Fibroblast of pulmonary artery (primary cell): ENCODE measurements around the gene MBTPS1.

Experiments
- DNase-seq: peaks from one replicate; pipeline ENCODE4 v3.0.0-alpha.2; 2010; ENCODE audit warnings: low read depth
- H3K4me3 ChIP-seq: replicated peaks from 2 replicates; pipeline ENCODE4 v1.5.1; 2011; ENCODE audit warnings: low read depth, mild to moderate bottlenecking, control low read depth, low read length, moderate library complexity
- TF ChIP-seq, protein P1 (sequence below): IDR thresholded peaks from 2 replicates; pipeline ENCODE4 v1.5.1; 2011; ENCODE audit warnings: mild to moderate bottlenecking, control low read depth, low read length, inconsistent platforms; ENCODE audit errors: missing control alignments

Gene MBTPS1

GRCh38 chr16:84137769-84138357, 21.1 kb upstream of the MBTPS1 start:
- H3K4me3 ChIP-seq = no peak overlapping the region
- no peak for DNase-seq
- TF ChIP-seq, protein P1, sequence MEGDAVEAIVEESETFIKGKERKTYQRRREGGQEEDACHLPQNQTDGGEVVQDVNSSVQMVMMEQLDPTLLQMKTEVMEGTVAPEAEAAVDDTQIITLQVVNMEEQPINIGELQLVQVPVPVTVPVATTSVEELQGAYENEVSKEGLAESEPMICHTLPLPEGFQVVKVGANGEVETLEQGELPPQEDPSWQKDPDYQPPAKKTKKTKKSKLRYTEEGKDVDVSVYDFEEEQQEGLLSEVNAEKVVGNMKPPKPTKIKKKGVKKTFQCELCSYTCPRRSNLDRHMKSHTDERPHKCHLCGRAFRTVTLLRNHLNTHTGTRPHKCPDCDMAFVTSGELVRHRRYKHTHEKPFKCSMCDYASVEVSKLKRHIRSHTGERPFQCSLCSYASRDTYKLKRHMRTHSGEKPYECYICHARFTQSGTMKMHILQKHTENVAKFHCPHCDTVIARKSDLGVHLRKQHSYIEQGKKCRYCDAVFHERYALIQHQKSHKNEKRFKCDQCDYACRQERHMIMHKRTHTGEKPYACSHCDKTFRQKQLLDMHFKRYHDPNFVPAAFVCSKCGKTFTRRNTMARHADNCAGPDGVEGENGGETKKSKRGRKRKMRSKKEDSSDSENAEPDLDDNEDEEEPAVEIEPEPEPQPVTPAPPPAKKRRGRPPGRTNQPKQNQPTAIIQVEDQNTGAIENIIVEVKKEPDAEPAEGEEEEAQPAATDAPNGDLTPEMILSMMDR = no peak

DNA sequence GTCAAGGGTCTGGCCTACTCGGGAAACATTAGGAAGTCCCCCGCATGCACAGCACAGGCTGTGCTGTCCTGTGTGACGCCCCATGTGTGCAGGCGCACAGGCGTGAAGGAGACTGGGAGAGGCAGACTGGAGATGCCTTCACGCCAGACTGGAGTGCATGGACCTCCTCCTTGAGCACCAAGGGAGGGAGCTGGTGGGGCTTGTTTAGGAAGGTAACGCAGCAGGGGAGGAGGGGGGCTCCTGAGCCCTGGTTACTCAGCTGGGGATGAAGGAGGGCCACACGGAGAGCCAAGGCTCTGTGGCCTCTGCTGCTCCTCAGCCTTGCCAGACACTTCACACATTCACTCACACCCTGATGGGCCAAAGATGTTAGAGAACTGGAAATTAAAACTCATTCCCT, 20.5 kb upstream of the MBTPS1 start:
- no peak overlapping the region for H3K4me3 ChIP-seq
- DNase-seq = no peak
- TF ChIP-seq, protein P1 = no peak

DNA sequence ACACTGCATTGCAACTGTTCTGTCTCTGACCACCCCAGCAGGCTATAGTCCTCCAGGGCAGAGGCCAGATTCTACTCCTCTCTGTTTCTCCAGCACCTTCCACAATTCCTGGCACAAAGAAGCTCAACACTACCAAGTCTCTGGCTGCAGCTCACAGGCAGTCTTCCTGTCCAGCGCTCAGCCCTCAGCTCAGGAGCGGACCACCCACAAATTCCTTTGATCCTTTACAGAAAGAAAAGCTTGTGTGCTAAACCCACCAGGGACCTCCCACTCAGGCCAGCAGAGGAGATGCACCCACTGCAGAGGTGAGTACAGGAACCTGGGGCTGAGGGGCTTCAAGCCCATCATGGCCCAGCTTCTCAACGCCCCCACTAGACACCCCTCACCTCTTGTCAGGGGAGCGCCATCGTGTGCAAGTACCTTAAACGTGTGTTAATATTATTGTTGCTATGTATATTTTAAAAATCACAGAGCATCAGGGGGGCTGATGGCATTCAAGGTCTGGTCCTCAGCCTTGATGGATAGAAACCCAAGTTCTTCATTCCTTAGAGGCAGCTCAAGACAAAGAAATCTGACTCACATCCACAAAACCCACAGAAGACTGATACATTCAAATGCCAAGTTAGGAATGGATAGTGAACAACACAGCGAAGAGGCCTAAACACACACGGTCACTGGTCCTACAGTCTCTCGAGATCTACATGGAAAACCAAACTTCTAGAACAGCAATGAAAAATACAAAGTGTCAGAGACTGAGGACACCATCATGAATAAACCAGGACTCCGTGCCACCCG, 19.8 kb upstream of the MBTPS1 start:
- H3K4me3 ChIP-seq = no peak overlapping the region
- TF ChIP-seq, protein P1 = no peak
- no peak for DNase-seq

DNA sequence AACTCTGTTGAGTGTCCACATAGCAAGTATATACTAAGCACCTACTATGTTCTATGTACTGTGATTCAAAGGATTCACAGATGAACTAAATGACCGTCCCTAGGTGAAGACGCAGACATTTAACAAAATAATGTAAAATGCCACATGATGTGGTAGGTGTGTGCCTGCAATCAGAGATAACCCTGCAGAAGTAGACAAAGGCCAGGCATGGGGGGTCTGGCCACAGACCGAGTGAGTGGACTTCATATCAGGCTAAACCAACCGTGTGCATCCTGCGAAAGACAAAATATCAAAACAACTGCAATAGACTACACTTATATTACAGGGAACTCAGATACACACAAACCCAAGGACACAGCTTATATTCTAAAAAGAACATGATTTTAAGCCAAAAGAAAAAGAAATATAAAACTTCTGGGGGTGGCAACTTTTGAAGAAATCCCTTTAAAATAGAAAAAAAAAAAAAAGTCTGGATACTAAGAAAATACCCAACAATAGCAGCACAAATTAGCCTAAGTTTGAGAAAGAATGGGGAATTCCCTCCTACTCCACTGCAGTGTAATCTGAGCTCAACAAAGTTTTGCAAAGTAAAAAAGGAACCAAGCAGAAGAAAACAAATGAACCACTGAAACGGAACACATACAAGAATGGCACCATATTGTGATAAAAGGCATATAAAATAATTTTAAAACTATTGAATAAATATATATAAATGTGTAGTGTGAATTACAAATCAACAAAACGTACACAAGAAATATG, 16.0 kb upstream of the MBTPS1 start:
- DNase-seq = no peak
- no peak overlapping the region for H3K4me3 ChIP-seq
- TF ChIP-seq, protein P1 = no peak

- TF ChIP-seq, protein P1 = no peak
- no peak overlapping the region for H3K4me3 ChIP-seq
- no peak for DNase-seq
Observed at GRCh38 chr16:84131117-84131516, 14.4 kb upstream of the MBTPS1 start.

GRCh38 chr16:84124257-84125073, 7.7 kb upstream of the MBTPS1 start:
- TF ChIP-seq, protein P1 = no peak
- no peak overlapping the region for H3K4me3 ChIP-seq
- no peak for DNase-seq
